NK-92 (cell line): Measurements from ENCODE around the gene NSF.
"Not testable (repeated sequence)": the region's sequence is repeated elsewhere in the genome, so short reads cannot be mapped to it uniquely, and the experiment has no call there.

Experiments
- DNase-seq: peaks from one replicate; lab custom pipeline; 2025; ENCODE audit not compliant: unreplicated experiment; lab: John Stamatoyannopoulos, UW

NSF gene

GRCh38 chr17:46773221-46773605, 182.7 kb downstream of the NSF start:
- DNase-seq, result no peak

- no peak for DNase-seq
Observed at GRCh38 chr17:46773676-46774075, 183.2 kb downstream of the NSF start.

GRCh38 chr17:46774108-46774737, 183.8 kb downstream of the NSF start:
- DNase-seq, result no peak

GRCh38 chr17:46776298-46777005, 186.0 kb downstream of the NSF start:
- no peak for DNase-seq

- no peak for DNase-seq
Observed at GRCh38 chr17:46777943-46778915, 187.8 kb downstream of the NSF start.

- DNase-seq, result no peak
Observed at GRCh38 chr17:46780003-46780373, 189.5 kb downstream of the NSF start.

- no peak for DNase-seq
Observed at GRCh38 chr17:46782250-46782953, 191.9 kb downstream of the NSF start.

- DNase-seq, result no peak
Observed at GRCh38 chr17:46783031-46783593, 192.6 kb downstream of the NSF start.

GRCh38 chr17:46785696-46786095, 195.2 kb downstream of the NSF start:
- no peak for DNase-seq

- no peak for DNase-seq
Observed at GRCh38 chr17:46787478-46787877, 197.0 kb downstream of the NSF start.

- DNase-seq, result no peak
Observed at GRCh38 chr17:46788300-46788699, 197.8 kb downstream of the NSF start.

- no peak for DNase-seq
Observed at GRCh38 chr17:46788796-46789195, 198.3 kb downstream of the NSF start.

- no peak for DNase-seq
Observed at GRCh38 chr17:46789610-46790009, 199.1 kb downstream of the NSF start.

- no peak for DNase-seq
Observed at GRCh38 chr17:46790216-46790615, 199.7 kb downstream of the NSF start.

- no peak for DNase-seq
Observed at GRCh38 chr17:46791531-46791930, 201.1 kb downstream of the NSF start.

- DNase-seq, result no peak
Observed at GRCh38 chr17:46792071-46792470, 201.6 kb downstream of the NSF start.

GRCh38 chr17:46793023-46793422, 202.6 kb downstream of the NSF start:
- not testable (repeated sequence) for DNase-seq

GRCh38 chr17:46793541-46793940, 203.1 kb downstream of the NSF start:
- DNase-seq, result no peak

GRCh38 chr17:46794318-46794717, 203.8 kb downstream of the NSF start:
- DNase-seq, result no peak

- no peak for DNase-seq
Observed at GRCh38 chr17:46795379-46795952, 205.0 kb downstream of the NSF start.
